HG03442 (cell line): Measurements from ENCODE around the gene SLC25A34.

Source experiments
- ATAC-seq: cut with Tn5 transposase; IDR thresholded peaks from one replicate; pipeline ENCODE4 v1.9.1; 2021; ENCODE audit warnings: mild to moderate bottlenecking, moderate library complexity; ENCODE audit not compliant: unreplicated experiment

SLC25A34 gene

GRCh38 chr1:15712168-15712567 is 23.9 kb upstream of the SLC25A34 start:
- ATAC-seq = no peak

- ATAC-seq = no peak
These were observed 21.5 kb upstream of the SLC25A34 start for GRCh38 chr1:15714406-15715136.

- ATAC-seq = no peak
These were observed 18.5 kb upstream of the SLC25A34 start for GRCh38 chr1:15717418-15718125.

- ATAC-seq = no peak
These were observed 17.9 kb upstream of the SLC25A34 start for GRCh38 chr1:15718199-15718601.

GRCh38 chr1:15719381-15720120 is 16.5 kb upstream of the SLC25A34 start:
- ATAC-seq = no peak

GRCh38 chr1:15720861-15721260 is 15.2 kb upstream of the SLC25A34 start:
- no peak for ATAC-seq

GRCh38 chr1:15722411-15722810 is 13.6 kb upstream of the SLC25A34 start:
- no peak for ATAC-seq

GRCh38 chr1:15722836-15723532 is 13.1 kb upstream of the SLC25A34 start:
- no peak for ATAC-seq

- ATAC-seq = no peak
These were observed 12.3 kb upstream of the SLC25A34 start for GRCh38 chr1:15723631-15724246.

GRCh38 chr1:15724949-15725880 is 10.8 kb upstream of the SLC25A34 start:
- no peak for ATAC-seq

- no peak for ATAC-seq
These were observed 9.6 kb upstream of the SLC25A34 start for GRCh38 chr1:15726508-15726907.

GRCh38 chr1:15727021-15727420 is 9.0 kb upstream of the SLC25A34 start:
- ATAC-seq = no peak

GRCh38 chr1:15727424-15727823 is 8.6 kb upstream of the SLC25A34 start:
- no peak for ATAC-seq

- ATAC-seq = no peak
These were observed 8.1 kb upstream of the SLC25A34 start for GRCh38 chr1:15727866-15728534.

- no peak for ATAC-seq
These were observed 7.0 kb upstream of the SLC25A34 start for GRCh38 chr1:15728937-15729657.

GRCh38 chr1:15730423-15730822 is 5.6 kb upstream of the SLC25A34 start:
- no peak for ATAC-seq

- ATAC-seq = no peak
These were observed 5.1 kb upstream of the SLC25A34 start for GRCh38 chr1:15730936-15731335.
